GM18505 (cell line): Measurements from ENCODE around the gene ZDHHC3.

Source experiments
- ATAC-seq: cut with Tn5 transposase; IDR thresholded peaks from one replicate; pipeline ENCODE4 v1.9.1; 2021; ENCODE audit not compliant: unreplicated experiment
- POLR2A ChIP-seq: IDR thresholded peaks from 4 replicates; pipeline ENCODE4 v1.6.1; 2011; ENCODE audit warnings: borderline replicate concordance; ENCODE audit not compliant: insufficient read depth, insufficient read length; ENCODE audit errors: extremely low read depth

ZDHHC3 gene

GRCh38 chr3:44942202-44942921 lies 33.6 kb downstream of the ZDHHC3 start:
- ATAC-seq: no peak

GRCh38 chr3:44939581-44940036 lies 36.4 kb downstream of the ZDHHC3 start:
- no peak for TF ChIP-seq POLR2A

More at GRCh38 chr3:44942202-44942921, 33.6 kb downstream of the ZDHHC3 start:
- TF ChIP-seq POLR2A: no peak

GRCh38 chr3:44932986-44933944 lies 42.7 kb downstream of the ZDHHC3 start:
- TF ChIP-seq POLR2A: no peak
- ATAC-seq: no peak

More at GRCh38 chr3:44939581-44940036, 36.4 kb downstream of the ZDHHC3 start:
- ATAC-seq: no peak

GRCh38 chr3:44932271-44932670 lies 43.7 kb downstream of the ZDHHC3 start:
- TF ChIP-seq POLR2A: no peak
- ATAC-seq: no peak

- no peak for TF ChIP-seq POLR2A
- no peak for ATAC-seq
These were observed 44.2 kb downstream of the ZDHHC3 start for GRCh38 chr3:44931791-44932190.

GRCh38 chr3:44930911-44931310 lies 45.1 kb downstream of the ZDHHC3 start:
- ATAC-seq: no peak
- no peak for TF ChIP-seq POLR2A

- no peak for TF ChIP-seq POLR2A
- no peak for ATAC-seq
These were observed 46.2 kb downstream of the ZDHHC3 start for GRCh38 chr3:44929782-44930181.

GRCh38 chr3:44927371-44927770 lies 48.6 kb downstream of the ZDHHC3 start:
- TF ChIP-seq POLR2A: no peak
- no peak for ATAC-seq

GRCh38 chr3:44926921-44927320 lies 49.1 kb downstream of the ZDHHC3 start:
- ATAC-seq: no peak
- TF ChIP-seq POLR2A: no peak

- TF ChIP-seq POLR2A: no peak
- ATAC-seq: no peak
These were observed 49.8 kb downstream of the ZDHHC3 start for GRCh38 chr3:44926172-44926571.

- ATAC-seq: no peak
- TF ChIP-seq POLR2A: no peak
These were observed 51.4 kb downstream of the ZDHHC3 start for GRCh38 chr3:44924457-44925084.

- no peak for ATAC-seq
- TF ChIP-seq POLR2A: no peak
These were observed 52.1 kb downstream of the ZDHHC3 start for GRCh38 chr3:44923632-44924456.

GRCh38 chr3:44920081-44920480 lies 55.9 kb downstream of the ZDHHC3 start:
- no peak for ATAC-seq
- no peak for TF ChIP-seq POLR2A

- ATAC-seq: no peak
- TF ChIP-seq POLR2A: no peak
These were observed 57.4 kb downstream of the ZDHHC3 start for GRCh38 chr3:44918581-44918980.
